K562 (cell line): ENCODE data around the gene SLC5A2. TPM values are rescaled to one million over a fixed set of nuclear protein-coding genes. Genes with fewer than 3 reads are reported as not detected.

Experiments
- BRCA1 ChIP-seq, 2 experiments: fragments of 450-650 bp in 1 of 2; sonication (generic) in 1 of 2; formaldehyde crosslinking in 1 of 2; IDR thresholded peaks; 2 replicates each; pipeline versions ENCODE4 v1.5.0 to v1.6.1; 2017 to 2020; ENCODE audit warnings: mild to moderate bottlenecking in 1 of 2, missing genetic modification reagents in 1 of 2
- C11orf30 ChIP-seq: fragments of 450-650 bp; IDR thresholded peaks from 2 replicates; pipeline ENCODE4 v1.6.1; 2016; ENCODE audit warnings: low read depth, mild to moderate bottlenecking
- CAMTA2 ChIP-seq: fragments of 250-450 bp; sonication (Bioruptor Pico); conservative IDR thresholded peaks from 2 replicates; pipeline ENCODE4 v1.5.1; 2022
- CHD1 ChIP-seq: fragments of 200-600 bp; sonication (generic); IDR thresholded peaks from one replicate; pipeline ENCODE4 v1.6.1; 2012; ENCODE audit warnings: mild to moderate bottlenecking, moderate library complexity, low read length, inconsistent platforms
- CREB3L1 ChIP-seq: fragments of 450-650 bp; IDR thresholded peaks from 2 replicates; pipeline ENCODE4 v1.6.1; 2014; ENCODE audit warnings: low read depth, mild to moderate bottlenecking, moderate library complexity, borderline replicate concordance
- CREB5 ChIP-seq: fragments of 250-450 bp; sonication (Bioruptor Pico); IDR thresholded peaks from 2 replicates; pipeline ENCODE4 v1.5.0; 2020; ENCODE audit warnings: mild to moderate bottlenecking
- CTBP1 ChIP-seq: fragments of 450-650 bp; IDR thresholded peaks from 2 replicates; pipeline ENCODE4 v1.6.1; 2016; ENCODE audit warnings: borderline replicate concordance
- KHSRP ChIP-seq: fragments of 450-650 bp; IDR thresholded peaks from 2 replicates; pipeline ENCODE4 v1.6.1; 2017
- MBD2 ChIP-seq: sonication (generic); IDR thresholded peaks from 2 replicates; pipeline ENCODE4 v1.6.1; 2016; ENCODE audit warnings: low read depth, borderline replicate concordance
- NFATC3 ChIP-seq: fragments of 450-650 bp; IDR thresholded peaks from 2 replicates; pipeline ENCODE4 v1.6.1; 2017; ENCODE audit warnings: mild to moderate bottlenecking
- NR2F6 ChIP-seq: fragments of 450-650 bp; formaldehyde crosslinking; IDR thresholded peaks from 2 replicates; pipeline ENCODE4 v1.4.0; 2020; ENCODE audit warnings: mild to moderate bottlenecking
- NUFIP1 ChIP-seq: fragments of 450-650 bp; IDR thresholded peaks from 2 replicates; pipeline ENCODE4 v1.6.1; 2018; ENCODE audit not compliant: partially characterized antibody
- PTTG1 ChIP-seq: fragments of 450-650 bp; IDR thresholded peaks from 2 replicates; pipeline ENCODE4 v1.6.1; 2016; ENCODE audit warnings: low read depth, mild to moderate bottlenecking, missing genetic modification characterization, missing compliant biosample characterization
- PURB ChIP-seq: sonication (generic); formaldehyde crosslinking; IDR thresholded peaks from 2 replicates; pipeline ENCODE4 v1.9.0; 2021; ENCODE audit warnings: low read depth, mild to moderate bottlenecking, missing genetic modification reagents
- SNIP1 ChIP-seq: fragments of 450-650 bp; IDR thresholded peaks from 2 replicates; pipeline ENCODE4 v1.7.1; 2017; ENCODE audit warnings: low read depth, mild to moderate bottlenecking
- XRCC4 ChIP-seq: IDR thresholded peaks from one replicate; pipeline ENCODE4 v1.6.1; 2011; ENCODE audit not compliant: insufficient read depth, insufficient read length; ENCODE audit errors: extremely low read depth
- YY1 ChIP-seq, 3 experiments: IDR thresholded peaks; 2 replicates each; pipeline ENCODE4 v1.6.1; 2011; ENCODE audit warnings: low read length in 2 of 3, mild to moderate bottlenecking in 2 of 3, moderate library complexity in 2 of 3, borderline replicate concordance in 1 of 3, control low read depth in 1 of 3, low read depth in 1 of 3; ENCODE audit not compliant: insufficient read depth in 3 of 3, insufficient replicate concordance in 2 of 3, control insufficient read depth in 1 of 3, insufficient read length in 1 of 3; ENCODE audit errors: extremely low read depth in 1 of 3
- ZNF431 ChIP-seq: sonication (generic); formaldehyde crosslinking; IDR thresholded peaks from 2 replicates; pipeline ENCODE4 v1.8.0; 2022; ENCODE audit warnings: mild to moderate bottlenecking, missing genetic modification reagents
- ZNF696 ChIP-seq: fragments of 250-450 bp; sonication (Bioruptor Pico); conservative IDR thresholded peaks from 2 replicates; pipeline ENCODE4 v1.4.0; 2020; ENCODE audit warnings: mild to moderate bottlenecking, moderate library complexity
- ZNF79 ChIP-seq: fragments of 250-450 bp; sonication (Bioruptor Pico); IDR thresholded peaks from 2 replicates; pipeline ENCODE4 v1.4.0; 2020; ENCODE audit warnings: low read depth, mild to moderate bottlenecking, moderate library complexity
- polyA plus RNA-seq, 8 experiments: library from polyadenylated mRNA; depleted of rRNA in 4 of 8; stranded (reverse) in 5 of 8; unstranded in 3 of 8; fragments of >200 nt; fragmentation: Nextera tagmentation in 2 of 8; fragmentation: Illumina TruSeq in 1 of 8; extraction: Ambion mirVana in 2 of 8; extraction: Trizol in 1 of 8; gene quantifications; 2 replicates each; pipeline versions ENCODE4 v1.2.1 to v1.2.3, GENCODE V29; 2011 to 2014; ENCODE audit warnings: inconsistent platforms in 1 of 8, missing spikeins in 1 of 8
- total RNA-seq, 7 experiments: library from RNA; depleted of rRNA in 6 of 7; stranded (reverse); fragments of >200 nt in 6 of 7; fragmentation: Illumina TruSeq in 2 of 7; extraction: Trizol in 2 of 7; gene quantifications; 2 replicates each; pipeline versions ENCODE4 v1.2.1 to v1.2.3, GENCODE V29; 2011 to 2021; ENCODE audit warnings: low replicate concordance in 1 of 7
- TF ChIP-seq, protein P1 (sequence below): fragments of 450-650 bp; formaldehyde crosslinking; IDR thresholded peaks from 2 replicates; pipeline ENCODE4 v1.4.0; 2020; ENCODE audit warnings: mild to moderate bottlenecking, moderate library complexity
- TF ChIP-seq, protein P2 (sequence below): sonication (generic); formaldehyde crosslinking; IDR thresholded peaks from 2 replicates; pipeline ENCODE4 v1.9.0; 2022; ENCODE audit warnings: mild to moderate bottlenecking, missing genetic modification reagents
- TF ChIP-seq, protein P3 (sequence below): fragments of 250-450 bp; sonication (Bioruptor Pico); IDR thresholded peaks from 2 replicates; pipeline ENCODE4 v1.9.0; 2021; ENCODE audit warnings: mild to moderate bottlenecking

SLC5A2 gene
- total and polyA plus RNA-seq, 9 of the 15 experiments (the other 6 are each of a cell fraction or from before 2014, with no cell fraction given), result 0.07 to 2.7 (median 2.2) TPM; not detected in 6

DNA sequence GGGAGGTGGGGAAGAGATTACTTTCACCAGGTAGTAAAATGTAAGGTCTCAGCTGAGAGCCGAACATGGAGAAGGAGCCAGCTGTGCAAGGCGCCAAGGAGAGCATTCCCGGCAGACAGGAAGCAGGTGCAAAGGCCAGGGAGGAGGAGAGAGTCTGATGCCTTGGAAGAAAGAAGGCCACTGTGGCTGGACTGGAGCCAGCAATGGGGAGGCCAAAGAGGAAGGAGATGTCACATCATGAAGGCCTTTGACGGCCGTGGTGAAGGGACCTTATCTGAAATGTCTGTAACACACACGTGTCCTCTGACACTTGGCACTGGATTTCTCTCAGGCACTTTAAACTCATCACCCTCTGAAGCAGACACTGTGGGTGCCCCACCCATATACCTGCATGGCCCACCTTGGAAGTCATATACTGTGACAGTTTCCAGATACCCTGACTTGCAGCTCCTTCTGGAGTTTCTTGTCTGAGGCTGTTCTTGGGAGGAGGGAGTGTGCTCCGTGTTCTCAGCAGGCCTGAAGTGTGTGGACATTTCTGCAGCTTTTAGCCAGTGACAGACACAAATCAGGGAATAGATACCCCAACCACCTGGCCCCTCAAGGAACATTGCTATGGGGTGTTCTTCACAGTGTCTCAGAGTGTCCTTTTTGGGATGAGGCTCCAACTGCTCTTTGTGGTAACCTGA lies 1.9 kb upstream of the SLC5A2 start (continued):
- TF ChIP-seq XRCC4, result no peak
- no peak for TF ChIP-seq NR2F6 (CRISPR knock-in tag)
- no peak for TF ChIP-seq MBD2
- TF ChIP-seq, protein P1, sequence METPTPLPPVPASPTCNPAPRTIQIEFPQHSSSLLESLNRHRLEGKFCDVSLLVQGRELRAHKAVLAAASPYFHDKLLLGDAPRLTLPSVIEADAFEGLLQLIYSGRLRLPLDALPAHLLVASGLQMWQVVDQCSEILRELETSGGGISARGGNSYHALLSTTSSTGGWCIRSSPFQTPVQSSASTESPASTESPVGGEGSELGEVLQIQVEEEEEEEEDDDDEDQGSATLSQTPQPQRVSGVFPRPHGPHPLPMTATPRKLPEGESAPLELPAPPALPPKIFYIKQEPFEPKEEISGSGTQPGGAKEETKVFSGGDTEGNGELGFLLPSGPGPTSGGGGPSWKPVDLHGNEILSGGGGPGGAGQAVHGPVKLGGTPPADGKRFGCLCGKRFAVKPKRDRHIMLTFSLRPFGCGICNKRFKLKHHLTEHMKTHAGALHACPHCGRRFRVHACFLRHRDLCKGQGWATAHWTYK (CRISPR knock-in tag), result no peak
- no peak for TF ChIP-seq C11orf30
- no peak for TF ChIP-seq ZNF431
- no peak for TF ChIP-seq CREB5
- TF ChIP-seq CHD1, result no peak
- TF ChIP-seq CREB3L1, result no peak
- no peak for TF ChIP-seq NFATC3
- TF ChIP-seq PTTG1 (tag), result no peak
- no peak for TF ChIP-seq SNIP1
- no peak for TF ChIP-seq ZNF696 (CRISPR knock-in tag)
- TF ChIP-seq YY1 (IDR thresholded peaks at IDR 0.05; ENCODE audit: borderline replicate concordance in 1 of 3, control insufficient read depth in 1 of 3, extremely low read depth in 1 of 3, insufficient read depth in 3 of 3, insufficient read length in 1 of 3, insufficient replicate concordance in 2 of 3, low read depth in 1 of 3, low read length in 2 of 3), result no peak
- TF ChIP-seq, protein P2, sequence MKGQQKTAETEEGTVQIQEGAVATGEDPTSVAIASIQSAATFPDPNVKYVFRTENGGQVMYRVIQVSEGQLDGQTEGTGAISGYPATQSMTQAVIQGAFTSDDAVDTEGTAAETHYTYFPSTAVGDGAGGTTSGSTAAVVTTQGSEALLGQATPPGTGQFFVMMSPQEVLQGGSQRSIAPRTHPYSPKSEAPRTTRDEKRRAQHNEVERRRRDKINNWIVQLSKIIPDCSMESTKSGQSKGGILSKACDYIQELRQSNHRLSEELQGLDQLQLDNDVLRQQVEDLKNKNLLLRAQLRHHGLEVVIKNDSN, result peak; percentile 34; the same call in 1 of the 2 replicates
- TF ChIP-seq, protein P3, sequence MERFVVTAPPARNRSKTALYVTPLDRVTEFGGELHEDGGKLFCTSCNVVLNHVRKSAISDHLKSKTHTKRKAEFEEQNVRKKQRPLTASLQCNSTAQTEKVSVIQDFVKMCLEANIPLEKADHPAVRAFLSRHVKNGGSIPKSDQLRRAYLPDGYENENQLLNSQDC (CRISPR knock-in tag), result no peak
- no peak for TF ChIP-seq ZNF79 (CRISPR knock-in tag)
- TF ChIP-seq KHSRP, result no peak
- TF ChIP-seq NUFIP1, result no peak
- no peak for TF ChIP-seq CAMTA2 (CRISPR knock-in tag)
- no peak for TF ChIP-seq PURB (CRISPR knock-in tag)
- no peak for TF ChIP-seq BRCA1 (IDR thresholded peaks at IDR 0.05)
- TF ChIP-seq BRCA1 (CRISPR knock-in tag; IDR thresholded peaks at IDR 0.05), result no peak
- TF ChIP-seq CTBP1, result peak; percentile 83
